ENCODE measurements around the gene CWC27.

The CWC27 gene

DNA sequence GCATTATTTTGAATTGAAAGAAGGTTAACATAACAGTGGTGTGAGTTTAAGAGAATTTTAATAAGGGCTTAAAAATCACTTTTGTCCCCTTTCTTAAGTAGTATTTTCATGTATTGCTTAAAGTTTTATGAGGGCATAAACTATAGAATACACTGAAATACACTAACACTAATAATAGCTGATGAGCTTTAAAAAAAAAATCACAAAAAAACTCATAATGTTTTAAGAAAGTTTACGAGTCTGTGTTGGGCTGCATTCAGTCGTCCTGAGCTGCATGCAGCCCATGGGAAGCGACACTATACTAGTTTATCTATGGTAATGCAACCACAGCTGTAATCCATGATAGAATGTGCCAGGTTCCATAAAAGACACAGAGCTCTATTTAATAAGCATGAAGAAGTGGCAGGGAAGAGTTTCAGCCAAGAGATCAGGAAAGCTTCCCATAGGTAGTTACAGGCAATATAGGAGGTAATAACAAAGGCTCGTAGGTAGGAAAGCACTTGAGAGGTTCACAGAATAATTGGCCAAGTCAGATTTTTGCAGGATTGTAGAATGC is 4.7 kb upstream of the CWC27 start:
- Histone ChIP-seq H3K4me1 (ENCODE audit: control insufficient read depth, insufficient read depth, low read length) (peaks cover 21% of the 10 kb centered on the region), H3K36me3 (ENCODE audit: insufficient read depth, low read length) (peaks cover 8% of the 10 kb centered on the region), H3K27me3 (ENCODE audit: control insufficient read depth, insufficient read depth, low read length) (no peaks in the 10 kb centered on the region), H3K9ac (ENCODE audit: low read depth, low read length) (no peak overlapping the region), H3K4me2 (ENCODE audit: low read length) (no peak overlapping the region), H3K4me3 (ENCODE audit: low read length) (no peak overlapping the region), H3K9me3 (replicated peaks; ENCODE audit: low read length) (no peaks in the 10 kb centered on the region)

DNA sequence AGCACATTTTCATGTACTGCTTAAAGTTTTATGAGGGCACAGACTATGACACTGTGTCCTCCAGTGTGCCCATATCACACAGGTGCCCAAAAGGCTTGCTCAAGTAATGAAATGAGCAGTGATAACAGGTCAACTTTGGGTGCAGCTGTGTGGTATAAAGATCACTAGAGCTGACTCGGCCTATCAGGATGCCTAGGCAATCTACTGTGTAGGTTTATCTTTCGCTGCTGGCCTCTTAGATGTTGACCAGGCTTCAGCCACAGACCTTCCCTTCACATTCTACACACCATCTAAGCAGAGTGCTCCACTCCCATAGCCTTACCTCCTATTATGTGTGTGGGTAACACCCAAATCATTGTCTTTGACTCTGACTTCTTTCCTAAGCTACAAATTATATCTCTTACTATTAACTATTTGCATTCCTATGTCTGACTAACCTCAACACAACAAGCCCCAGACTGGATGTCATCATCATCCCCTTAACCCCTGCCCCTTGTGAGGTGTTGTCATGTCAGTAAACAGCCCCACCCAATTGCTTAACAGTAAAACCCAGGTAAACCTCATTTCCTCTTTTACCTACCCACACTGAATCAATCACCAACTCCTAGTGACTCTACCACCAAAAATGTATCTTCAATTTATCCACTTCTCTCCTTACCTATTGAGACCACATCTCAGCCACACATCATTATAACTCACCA is 2.8 kb upstream of the CWC27 start:
- H3K9me3 ChIP-seq (replicated peaks; ENCODE audit: low read length): no peaks in the 10 kb centered on the region
- H3K9ac ChIP-seq (ENCODE audit: low read depth, low read length): no peak overlapping the region
- no peaks in the 10 kb centered on the region for H3K27me3 ChIP-seq (ENCODE audit: control insufficient read depth, insufficient read depth, low read length)
- peaks cover 8% of the 10 kb centered on the region for H3K36me3 ChIP-seq (ENCODE audit: insufficient read depth, low read length)
- no peak overlapping the region for H3K4me3 ChIP-seq (ENCODE audit: low read length)
- peak overlapping the region; percentile 86 for H3K4me2 ChIP-seq (ENCODE audit: low read length)
- H3K4me1 ChIP-seq (ENCODE audit: control insufficient read depth, insufficient read depth, low read length): peaks cover 34% of the 10 kb centered on the region

DNA sequence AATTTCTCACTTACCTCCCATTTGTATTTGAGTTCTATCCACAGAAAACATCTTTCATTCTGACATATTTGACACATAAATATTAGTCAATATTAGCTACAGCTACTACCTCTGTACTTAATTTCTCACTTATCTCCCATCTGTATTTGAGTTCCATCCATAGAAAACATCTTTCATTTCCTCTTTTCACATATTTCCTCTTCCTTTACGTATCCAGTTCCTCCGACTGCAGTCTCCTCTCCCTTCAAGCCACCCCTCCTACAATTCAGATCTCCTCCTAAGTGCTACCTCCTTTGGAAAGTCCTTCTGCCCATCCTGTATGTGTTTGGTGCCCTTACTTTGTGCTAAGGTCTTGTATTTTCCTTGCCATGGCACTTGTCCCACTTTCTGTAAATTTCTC is 1.8 kb upstream of the CWC27 start:
- peak overlapping the region; percentile 93 for H3K9ac ChIP-seq (ENCODE audit: low read depth, low read length)

GRCh38 chr5:64767959-64768357 is 772 bp upstream of the CWC27 start:
- Histone ChIP-seq H3K4me2 (ENCODE audit: low read length) (peak overlapping the region; percentile 86), H3K9me3 (replicated peaks; ENCODE audit: low read length) (no peaks in the 10 kb centered on the region), H3K36me3 (ENCODE audit: insufficient read depth, low read length) (no peaks in the 10 kb centered on the region), H3K9ac (ENCODE audit: low read depth, low read length) (peak overlapping the region; percentile 93), H3K4me1 (ENCODE audit: control insufficient read depth, insufficient read depth, low read length) (peaks cover 34% of the 10 kb centered on the region), H3K27me3 (ENCODE audit: control insufficient read depth, insufficient read depth, low read length) (no peaks in the 10 kb centered on the region), H3K4me3 (ENCODE audit: low read length) (peak overlapping the region; percentile 91)

More for the DNA sequence above, 1.8 kb upstream of the CWC27 start:
- Histone ChIP-seq H3K27me3 (ENCODE audit: control insufficient read depth, insufficient read depth, low read length) (no peaks in the 10 kb centered on the region), H3K4me1 (ENCODE audit: control insufficient read depth, insufficient read depth, low read length) (peaks cover 34% of the 10 kb centered on the region), H3K4me3 (ENCODE audit: low read length) (peak overlapping the region; percentile 91), H3K4me2 (ENCODE audit: low read length) (peak overlapping the region; percentile 86), H3K36me3 (ENCODE audit: insufficient read depth, low read length) (no peaks in the 10 kb centered on the region), H3K9me3 (replicated peaks; ENCODE audit: low read length) (no peaks in the 10 kb centered on the region)

DNA sequence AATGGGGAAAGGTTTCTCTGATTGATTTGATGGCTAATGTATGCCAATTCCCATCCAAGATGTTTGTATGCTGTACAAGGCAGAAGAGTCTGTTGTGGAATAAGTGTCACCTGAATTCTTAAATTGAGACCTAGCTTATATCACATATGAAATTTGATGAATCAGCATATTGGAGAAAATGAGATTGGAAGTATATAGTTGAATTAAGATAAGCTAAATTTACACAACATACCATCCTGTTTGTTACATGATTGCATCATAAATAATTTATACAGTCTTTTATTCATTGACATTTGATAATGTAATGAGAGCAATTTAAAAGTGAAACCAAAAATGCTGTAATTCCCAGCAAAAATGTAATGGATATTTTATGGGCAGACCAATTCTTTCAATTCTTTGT is 1.1 kb downstream of the CWC27 start:
- Histone ChIP-seq H3K27me3 (ENCODE audit: control insufficient read depth, insufficient read depth, low read length) (no peaks in the 10 kb centered on the region), H3K9ac (ENCODE audit: low read depth, low read length) (peak overlapping the region; percentile 93), H3K4me2 (ENCODE audit: low read length) (peak overlapping the region; percentile 86), H3K4me1 (ENCODE audit: control insufficient read depth, insufficient read depth, low read length) (peaks cover 34% of the 10 kb centered on the region), H3K4me3 (ENCODE audit: low read length) (peak overlapping the region; percentile 91), H3K9me3 (replicated peaks; ENCODE audit: low read length) (no peaks in the 10 kb centered on the region), H3K36me3 (ENCODE audit: insufficient read depth, low read length) (no peaks in the 10 kb centered on the region)

DNA sequence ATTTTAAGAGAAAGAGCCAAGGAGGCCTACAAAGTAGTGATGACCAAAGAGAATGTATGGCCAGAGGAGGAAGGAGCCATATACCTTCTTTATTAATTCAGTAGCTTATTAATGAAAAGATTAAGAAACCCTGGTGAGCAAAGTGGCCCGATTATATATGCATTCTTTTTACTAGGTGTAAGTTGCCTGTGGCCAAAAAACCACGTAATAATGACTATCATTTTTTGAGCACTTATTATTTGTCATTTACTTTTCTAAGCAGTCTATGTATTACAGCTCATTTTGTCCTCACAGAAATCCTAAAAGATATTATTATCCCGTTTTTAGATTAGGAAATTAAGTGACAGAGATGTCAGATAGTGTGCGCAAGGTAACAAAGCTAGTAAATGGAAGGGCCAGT is 3.0 kb downstream of the CWC27 start:
- Histone ChIP-seq H3K4me2 (ENCODE audit: low read length) (no peak overlapping the region), H3K9me3 (replicated peaks; ENCODE audit: low read length) (no peaks in the 10 kb centered on the region), H3K9ac (ENCODE audit: low read depth, low read length) (no peak overlapping the region), H3K36me3 (ENCODE audit: insufficient read depth, low read length) (no peaks in the 10 kb centered on the region), H3K4me3 (ENCODE audit: low read length) (no peak overlapping the region), H3K27me3 (ENCODE audit: control insufficient read depth, insufficient read depth, low read length) (no peaks in the 10 kb centered on the region), H3K4me1 (ENCODE audit: control insufficient read depth, insufficient read depth, low read length) (peaks cover 21% of the 10 kb centered on the region)

DNA sequence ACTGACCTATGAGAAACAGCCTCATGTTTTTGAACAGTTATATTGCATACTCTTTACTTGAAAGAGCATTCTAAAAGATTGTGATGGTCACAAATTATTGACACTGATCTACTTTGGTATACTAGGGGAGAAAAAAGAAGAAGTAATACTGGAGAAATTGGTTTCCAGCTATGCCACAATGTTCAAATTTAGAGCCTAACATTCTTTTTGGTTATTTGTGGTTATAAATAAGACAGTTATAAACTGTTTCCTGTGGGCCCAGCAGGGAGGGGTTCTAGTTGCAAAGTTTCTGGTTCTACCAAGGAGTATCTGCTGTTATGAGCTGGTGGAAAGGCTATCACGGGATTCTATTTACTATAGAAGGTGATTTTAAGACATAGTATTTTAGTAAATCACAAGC is 4.8 kb downstream of the CWC27 start:
- no peak overlapping the region for H3K9ac ChIP-seq (ENCODE audit: low read depth, low read length)
- no peak overlapping the region for H3K4me2 ChIP-seq (ENCODE audit: low read length)
- no peaks in the 10 kb centered on the region for H3K27me3 ChIP-seq (ENCODE audit: control insufficient read depth, insufficient read depth, low read length)
- H3K36me3 ChIP-seq (ENCODE audit: insufficient read depth, low read length): no peaks in the 10 kb centered on the region
- no peaks in the 10 kb centered on the region for H3K9me3 ChIP-seq (replicated peaks; ENCODE audit: low read length)
- no peak overlapping the region for H3K4me3 ChIP-seq (ENCODE audit: low read length)
- H3K4me1 ChIP-seq (ENCODE audit: control insufficient read depth, insufficient read depth, low read length): peaks cover 13% of the 10 kb centered on the region

- Histone ChIP-seq H3K4me2 (ENCODE audit: low read length) (no peak overlapping the region), H3K27me3 (ENCODE audit: control insufficient read depth, insufficient read depth, low read length) (no peaks in the 10 kb centered on the region)
Measured at GRCh38 chr5:64775291-64775690, 6.6 kb downstream of the CWC27 start.

GRCh38 chr5:64784451-64785025 is 15.8 kb downstream of the CWC27 start:
- no peak overlapping the region for H3K4me3 ChIP-seq (ENCODE audit: low read length)
- H3K27me3 ChIP-seq (ENCODE audit: control insufficient read depth, insufficient read depth, low read length): no peaks in the 10 kb centered on the region
- no peak overlapping the region for H3K9ac ChIP-seq (ENCODE audit: low read depth, low read length)
- no peaks in the 10 kb centered on the region for H3K9me3 ChIP-seq (replicated peaks; ENCODE audit: low read length)
- H3K36me3 ChIP-seq (ENCODE audit: insufficient read depth, low read length): peaks cover 8% of the 10 kb centered on the region
- no peak overlapping the region for H3K4me2 ChIP-seq (ENCODE audit: low read length)
- H3K4me1 ChIP-seq (ENCODE audit: control insufficient read depth, insufficient read depth, low read length): no peaks in the 10 kb centered on the region

More at GRCh38 chr5:64775291-64775690, 6.6 kb downstream of the CWC27 start:
- H3K36me3 ChIP-seq (ENCODE audit: insufficient read depth, low read length): no peaks in the 10 kb centered on the region
- H3K4me3 ChIP-seq (ENCODE audit: low read length): no peak overlapping the region
- H3K9me3 ChIP-seq (replicated peaks; ENCODE audit: low read length): no peaks in the 10 kb centered on the region
- H3K4me1 ChIP-seq (ENCODE audit: control insufficient read depth, insufficient read depth, low read length): peaks cover 3% of the 10 kb centered on the region
- H3K9ac ChIP-seq (ENCODE audit: low read depth, low read length): no peak overlapping the region

GRCh38 chr5:64786372-64786771 is 17.6 kb downstream of the CWC27 start:
- H3K4me3 ChIP-seq (ENCODE audit: low read length): no peak overlapping the region
- H3K4me2 ChIP-seq (ENCODE audit: low read length): no peak overlapping the region
- H3K9me3 ChIP-seq (replicated peaks; ENCODE audit: low read length): no peaks in the 10 kb centered on the region
- no peaks in the 10 kb centered on the region for H3K27me3 ChIP-seq (ENCODE audit: control insufficient read depth, insufficient read depth, low read length)
- H3K9ac ChIP-seq (ENCODE audit: low read depth, low read length): no peak overlapping the region
- H3K36me3 ChIP-seq (ENCODE audit: insufficient read depth, low read length): peaks cover 8% of the 10 kb centered on the region
- H3K4me1 ChIP-seq (ENCODE audit: control insufficient read depth, insufficient read depth, low read length): peaks cover 8% of the 10 kb centered on the region

DNA sequence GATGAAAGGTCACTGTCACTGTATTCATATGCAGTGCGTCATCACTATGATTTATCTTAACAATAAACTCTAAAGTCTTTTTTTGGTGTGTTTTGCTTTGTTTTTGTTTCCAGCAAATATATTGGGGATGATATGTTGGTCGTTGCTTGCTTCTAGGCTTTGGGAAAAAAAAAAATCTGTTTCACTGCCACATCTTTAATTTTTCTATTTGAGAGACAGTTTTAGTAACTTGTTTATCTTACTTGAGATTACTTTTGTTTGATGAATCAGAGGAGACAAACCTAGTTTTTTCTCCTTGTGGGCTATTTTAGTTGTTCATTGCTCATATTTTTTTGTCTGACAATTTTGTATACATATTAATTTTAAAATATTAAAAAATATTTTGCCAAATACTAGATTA is 19.4 kb downstream of the CWC27 start:
- Histone ChIP-seq H3K4me2 (ENCODE audit: low read length) (no peak overlapping the region), H3K9ac (ENCODE audit: low read depth, low read length) (no peak overlapping the region), H3K9me3 (replicated peaks; ENCODE audit: low read length) (no peaks in the 10 kb centered on the region), H3K36me3 (ENCODE audit: insufficient read depth, low read length) (peaks cover 8% of the 10 kb centered on the region), H3K4me1 (ENCODE audit: control insufficient read depth, insufficient read depth, low read length) (peaks cover 8% of the 10 kb centered on the region), H3K27me3 (ENCODE audit: control insufficient read depth, insufficient read depth, low read length) (no peaks in the 10 kb centered on the region), H3K4me3 (ENCODE audit: low read length) (no peak overlapping the region)

GRCh38 chr5:64789457-64789856 is 20.7 kb downstream of the CWC27 start:
- no peaks in the 10 kb centered on the region for H3K27me3 ChIP-seq (ENCODE audit: control insufficient read depth, insufficient read depth, low read length)
- H3K4me3 ChIP-seq (ENCODE audit: low read length): no peak overlapping the region
- no peak overlapping the region for H3K9ac ChIP-seq (ENCODE audit: low read depth, low read length)
- H3K9me3 ChIP-seq (replicated peaks; ENCODE audit: low read length): no peaks in the 10 kb centered on the region
- peaks cover 12% of the 10 kb centered on the region for H3K36me3 ChIP-seq (ENCODE audit: insufficient read depth, low read length)
- peaks cover 8% of the 10 kb centered on the region for H3K4me1 ChIP-seq (ENCODE audit: control insufficient read depth, insufficient read depth, low read length)
- no peak overlapping the region for H3K4me2 ChIP-seq (ENCODE audit: low read length)

Measured in skeletal muscle satellite cell (primary cell).